ENCODE data around the gene UNC5C.

GRCh38 chr4:95580226-95580625, 31.5 kb upstream of the UNC5C start:
- no peak for TF ChIP-seq POLR2A (IDR thresholded peaks at IDR 0.05)
- TF ChIP-seq, protein P1, sequence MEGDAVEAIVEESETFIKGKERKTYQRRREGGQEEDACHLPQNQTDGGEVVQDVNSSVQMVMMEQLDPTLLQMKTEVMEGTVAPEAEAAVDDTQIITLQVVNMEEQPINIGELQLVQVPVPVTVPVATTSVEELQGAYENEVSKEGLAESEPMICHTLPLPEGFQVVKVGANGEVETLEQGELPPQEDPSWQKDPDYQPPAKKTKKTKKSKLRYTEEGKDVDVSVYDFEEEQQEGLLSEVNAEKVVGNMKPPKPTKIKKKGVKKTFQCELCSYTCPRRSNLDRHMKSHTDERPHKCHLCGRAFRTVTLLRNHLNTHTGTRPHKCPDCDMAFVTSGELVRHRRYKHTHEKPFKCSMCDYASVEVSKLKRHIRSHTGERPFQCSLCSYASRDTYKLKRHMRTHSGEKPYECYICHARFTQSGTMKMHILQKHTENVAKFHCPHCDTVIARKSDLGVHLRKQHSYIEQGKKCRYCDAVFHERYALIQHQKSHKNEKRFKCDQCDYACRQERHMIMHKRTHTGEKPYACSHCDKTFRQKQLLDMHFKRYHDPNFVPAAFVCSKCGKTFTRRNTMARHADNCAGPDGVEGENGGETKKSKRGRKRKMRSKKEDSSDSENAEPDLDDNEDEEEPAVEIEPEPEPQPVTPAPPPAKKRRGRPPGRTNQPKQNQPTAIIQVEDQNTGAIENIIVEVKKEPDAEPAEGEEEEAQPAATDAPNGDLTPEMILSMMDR (IDR thresholded peaks at IDR 0.05) = no peak
